DMS114 treated with DMSO at 0.1 percent for 48 hours (cell line): ENCODE measurements around the gene MOV10L1.

ENCODE experiments used
- DNase-seq: peaks from one replicate; lab custom pipeline; 2025; ENCODE audit not compliant: unreplicated experiment; lab: John Stamatoyannopoulos, UW

Gene MOV10L1

DNA sequence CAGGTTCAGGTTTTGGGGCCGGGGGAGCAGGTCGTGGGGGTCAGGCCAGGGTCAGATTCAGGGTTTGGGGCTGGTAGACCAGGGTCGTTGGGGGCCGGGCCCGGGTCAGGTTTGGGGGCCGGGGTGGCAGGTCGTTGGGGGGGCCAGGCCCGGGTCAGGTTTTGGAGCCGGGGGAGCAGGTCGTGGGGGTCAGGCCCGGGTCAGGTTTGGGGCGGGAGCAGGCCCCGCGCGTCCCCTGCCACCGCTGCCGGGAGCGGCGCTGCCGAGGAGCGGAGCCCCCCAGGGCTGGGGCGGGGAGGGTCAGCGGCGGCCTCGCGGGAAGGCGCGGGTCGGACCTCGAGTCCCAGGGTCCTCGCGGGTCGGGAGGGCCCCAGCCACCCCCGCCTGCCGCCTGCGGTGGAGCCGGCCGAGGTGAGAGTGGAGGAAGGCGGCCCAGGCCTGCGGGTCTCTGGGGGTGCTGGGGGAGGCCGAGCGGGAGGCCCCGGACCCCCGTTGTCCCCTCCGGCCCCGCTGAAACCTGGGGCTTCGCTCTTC is 96.4 kb downstream of the MOV10L1 start:
- DNase-seq = no peak

GRCh38 chr22:50186761-50187523 is 97.1 kb downstream of the MOV10L1 start:
- DNase-seq = no peak

DNA sequence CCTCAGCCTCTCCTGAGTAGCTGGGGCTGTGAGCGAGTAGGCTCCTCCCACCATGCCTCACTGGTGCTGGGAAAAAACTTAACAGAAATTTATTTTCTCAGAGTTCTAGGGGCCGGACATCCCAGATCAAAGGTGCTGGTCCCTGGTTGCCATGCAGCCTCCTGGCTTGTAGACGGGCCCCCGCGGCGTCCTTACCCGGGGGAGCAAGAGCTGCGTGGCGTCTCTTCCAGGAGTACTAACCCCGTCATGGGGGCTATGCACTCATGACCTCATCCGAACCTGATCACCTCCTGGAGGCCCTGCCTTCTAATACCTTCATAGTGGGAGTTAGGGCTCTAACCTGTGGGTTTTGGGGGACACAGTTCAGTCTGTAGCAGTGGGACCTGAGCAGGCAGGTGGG is 98.5 kb downstream of the MOV10L1 start:
- no peak for DNase-seq

DNA sequence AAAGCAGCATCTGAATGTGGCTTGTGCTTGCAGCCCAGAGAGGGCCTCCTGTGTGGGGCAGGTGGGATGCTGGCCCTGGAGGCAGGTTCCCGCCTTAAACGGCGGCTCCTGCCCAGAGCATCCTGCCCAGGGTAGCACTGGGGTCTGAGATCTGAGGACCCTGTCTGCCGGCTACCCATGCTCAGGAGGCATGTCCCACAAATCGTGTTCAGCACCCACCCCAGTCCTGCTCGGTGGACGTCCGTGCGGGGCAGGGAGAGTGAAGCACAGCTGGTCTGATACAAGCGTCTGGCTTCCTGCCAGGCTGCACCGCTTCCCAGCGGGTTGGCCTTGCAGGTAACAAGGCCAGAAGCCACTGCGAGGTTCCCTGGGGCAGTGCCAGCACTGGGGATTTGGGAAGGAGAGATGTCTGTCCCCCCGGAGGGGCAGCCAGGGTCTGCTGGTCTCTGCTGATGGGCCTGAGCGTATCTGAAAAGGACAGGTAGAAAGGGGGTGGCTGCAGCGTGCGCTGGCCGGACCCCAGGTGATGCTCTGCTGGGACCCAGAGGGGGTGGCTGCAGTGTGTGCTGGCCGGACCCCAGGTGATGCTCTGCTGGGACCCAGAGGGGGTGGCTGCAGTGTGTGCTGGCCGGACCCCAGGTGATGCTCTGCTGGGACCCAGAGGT is 99.5 kb downstream of the MOV10L1 start:
- no peak for DNase-seq

DNA sequence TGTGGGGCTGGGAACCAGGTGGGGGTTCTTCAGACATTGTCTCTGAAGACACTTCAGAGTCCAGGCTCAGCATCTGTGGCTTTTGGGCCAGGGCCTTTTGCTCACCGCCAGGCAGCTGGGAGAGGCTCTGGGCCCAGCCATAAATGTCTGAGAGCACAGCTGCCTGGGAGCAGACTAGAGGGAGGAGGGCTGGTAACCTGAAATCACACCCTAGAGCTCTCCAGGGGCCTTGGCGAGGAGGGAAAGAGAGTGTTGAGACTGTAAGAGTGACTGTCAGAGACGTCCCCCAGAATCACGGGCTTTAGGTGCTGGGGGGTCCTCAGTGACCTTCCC is 100.0 kb downstream of the MOV10L1 start:
- no peak for DNase-seq

- no peak for DNase-seq
Measured at GRCh38 chr22:50190182-50190940, 100.6 kb downstream of the MOV10L1 start.

- no peak for DNase-seq
Measured at GRCh38 chr22:50190941-50191741, 101.3 kb downstream of the MOV10L1 start.

- DNase-seq = no peak
Measured at GRCh38 chr22:50192436-50193204, 102.8 kb downstream of the MOV10L1 start.

DNA sequence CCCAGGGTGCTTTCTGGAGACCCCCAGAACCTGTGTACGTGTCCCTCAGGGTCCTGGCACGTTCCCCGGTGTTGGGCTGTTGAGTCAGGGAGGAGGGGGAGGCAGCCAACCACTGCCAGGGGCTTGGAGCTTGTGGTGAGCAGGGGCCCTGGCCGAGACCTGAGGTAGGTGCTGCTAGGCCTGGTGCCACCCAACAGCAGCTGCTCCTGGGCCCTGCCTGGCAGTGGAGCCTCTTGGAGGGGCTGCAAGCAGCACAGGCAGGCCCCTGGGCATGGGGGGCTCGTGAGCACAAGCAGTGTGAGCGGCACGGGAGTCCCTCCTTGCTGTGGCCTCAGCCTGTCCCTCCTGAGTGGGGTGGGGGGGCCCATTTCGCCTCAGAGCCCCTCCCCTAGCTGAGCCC is 103.8 kb downstream of the MOV10L1 start:
- DNase-seq = no peak

DNA sequence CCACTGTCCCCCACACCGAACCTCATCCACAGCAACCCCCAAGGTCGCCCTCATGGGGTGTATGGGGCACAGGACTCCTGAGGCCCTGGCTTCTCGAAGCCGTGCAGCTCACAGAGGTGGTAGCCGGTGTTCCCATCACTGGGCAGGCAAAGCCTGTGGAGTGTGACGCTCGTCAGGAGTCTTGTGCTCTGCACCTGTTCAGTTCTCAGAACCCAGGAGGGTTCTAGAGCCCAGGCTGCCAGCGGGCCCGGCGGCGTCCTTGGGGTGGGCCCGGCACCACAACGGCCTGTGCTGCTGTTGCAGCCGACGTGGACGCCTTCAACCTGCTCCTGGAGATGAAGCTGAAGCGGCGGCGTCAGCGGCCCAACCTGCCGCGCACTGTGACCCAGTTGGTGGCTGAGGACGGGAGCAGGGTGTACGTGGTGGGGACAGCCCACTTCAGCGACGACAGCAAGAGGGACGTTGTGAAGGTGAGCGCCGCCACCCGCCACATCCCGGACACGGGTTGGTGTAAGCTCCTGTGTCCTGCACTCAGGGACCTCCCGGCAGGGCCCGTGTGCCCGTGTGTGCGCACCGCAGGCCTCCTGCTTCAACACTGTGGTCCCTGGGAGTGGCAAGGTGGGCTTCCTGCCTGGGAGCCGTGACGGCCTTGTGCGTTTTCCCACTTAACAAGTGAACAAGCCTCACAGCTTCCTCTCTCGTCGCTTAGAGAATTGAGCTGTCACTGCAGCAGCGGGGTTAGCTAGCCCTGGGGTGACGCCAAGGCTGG is 104.4 kb downstream of the MOV10L1 start:
- DNase-seq = no peak

- DNase-seq = no peak
Measured at GRCh38 chr22:50196256-50196655, 106.5 kb downstream of the MOV10L1 start.

GRCh38 chr22:50197000-50197800 is 107.4 kb downstream of the MOV10L1 start:
- DNase-seq = no peak

GRCh38 chr22:50197856-50198623 is 108.2 kb downstream of the MOV10L1 start:
- no peak for DNase-seq

DNA sequence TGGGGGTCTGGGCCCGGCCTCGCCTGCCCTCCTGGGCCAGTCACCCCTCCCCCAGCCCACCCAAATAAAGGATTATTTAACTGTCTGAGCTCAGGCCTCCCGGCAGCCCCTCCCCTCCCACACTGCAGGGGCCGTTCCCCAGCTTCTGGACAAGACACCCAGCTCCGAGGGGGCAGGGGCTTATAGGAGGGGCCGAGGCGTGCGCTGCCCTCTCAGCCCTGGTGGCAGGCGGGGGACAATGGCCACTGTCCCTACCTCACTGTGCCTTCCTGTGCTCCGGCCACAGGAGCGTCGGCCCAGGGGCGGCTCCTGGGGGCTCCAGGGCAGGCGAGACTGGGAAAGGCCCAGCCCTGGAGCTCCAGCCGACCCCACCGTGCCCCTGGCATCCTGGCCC is 108.8 kb downstream of the MOV10L1 start:
- DNase-seq = no peak

GRCh38 chr22:50199251-50199721 is 109.5 kb downstream of the MOV10L1 start:
- no peak for DNase-seq

DNA sequence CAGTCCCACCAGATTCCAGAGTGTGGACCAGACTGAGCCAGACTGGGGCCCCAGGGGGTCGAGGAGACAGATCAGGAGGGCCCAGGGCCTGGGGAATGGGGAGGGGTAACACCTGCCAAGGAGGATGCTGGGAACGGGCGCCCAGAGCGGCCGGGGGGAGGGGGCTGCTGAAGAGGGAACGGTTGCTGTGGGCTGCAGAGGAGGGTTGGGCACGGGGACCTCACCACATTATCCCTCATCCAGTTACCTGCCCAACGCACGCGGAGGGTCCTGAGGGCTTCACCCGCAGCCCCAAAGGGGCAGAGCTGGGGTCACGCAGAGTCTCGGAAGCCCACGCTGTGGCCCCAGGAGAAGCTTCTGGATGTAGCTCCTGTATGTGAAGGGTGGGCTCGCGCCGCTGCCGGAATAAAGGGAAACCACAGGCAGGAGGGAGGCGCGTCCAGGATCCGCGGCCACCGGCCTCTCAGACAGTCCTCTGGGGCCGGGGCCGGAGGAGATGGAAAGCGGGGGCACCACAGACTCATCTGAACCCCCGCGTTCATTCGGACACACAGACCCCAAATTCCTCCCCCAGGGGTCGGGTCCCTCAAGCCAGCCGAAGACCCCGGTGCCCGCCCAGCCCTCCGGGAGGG is 110.1 kb downstream of the MOV10L1 start:
- DNase-seq = no peak

DNA sequence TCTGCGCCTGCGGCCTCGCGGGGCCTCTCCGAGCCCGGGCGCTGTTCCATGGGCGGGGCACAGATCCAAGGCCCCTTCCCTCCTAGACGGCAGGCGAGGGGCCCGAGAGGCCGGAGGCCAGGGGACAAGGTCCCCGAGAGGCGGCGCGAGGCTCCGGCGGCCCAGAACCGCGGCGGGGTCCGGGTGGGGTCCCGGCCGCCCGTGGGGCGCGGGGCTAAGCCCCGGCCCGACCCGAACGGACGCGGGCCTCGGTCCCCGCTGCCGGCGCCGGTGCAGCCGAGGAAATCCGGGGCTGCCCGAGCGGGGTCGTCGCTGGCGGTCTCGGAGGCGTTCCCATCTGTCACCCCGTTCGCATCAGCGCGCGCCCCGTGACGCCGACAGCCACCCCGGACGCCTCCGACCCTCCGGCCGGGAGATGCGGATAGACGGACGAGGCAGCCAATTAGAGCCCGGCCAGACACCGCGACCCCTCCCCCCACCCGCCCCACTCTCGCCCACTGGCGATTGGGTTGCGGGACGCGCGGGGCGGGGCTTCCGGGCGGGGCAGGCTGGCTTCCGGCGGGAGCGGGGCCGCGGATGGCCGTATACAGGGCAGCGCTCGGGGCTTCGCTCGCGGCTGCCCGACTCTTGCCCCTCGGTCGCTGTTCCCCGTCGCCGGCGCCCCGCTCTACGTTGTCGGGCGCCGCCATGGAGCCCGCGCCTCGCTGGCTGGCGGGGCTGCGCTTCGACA is 110.8 kb downstream of the MOV10L1 start, which contains the start of gene SELENOO:
TSS of gene SELENOO (plus strand) at position 551 of the 730 bp plus-strand sequence. CDS start at position 577, 26 bp downstream.
- peak; percentile 63 for DNase-seq
